ENCODE data around the gene ZNF621. TPM values are rescaled to one million over a fixed set of nuclear protein-coding genes. Genes with fewer than 3 reads are reported as not detected.

The ZNF621 gene
- total and polyA plus RNA-seq, 9 of the 15 experiments (the other 6 are each of a cell fraction or from before 2014, with no cell fraction given) = 4.7 to 28.9 (median 20.6) TPM

GRCh38 chr3:40476478-40477470 is 48.0 kb upstream of the ZNF621 start, which contains the start of gene ZNF619 (continued):
- TF ChIP-seq LARP7 (IDR thresholded peaks at IDR 0.05) = peak; percentile 47; the same call in 1 of the 2 replicates
- TF ChIP-seq PRMT5 (CRISPR knock-in tag; IDR thresholded peaks at IDR 0.05) = no peak
- no peak for TF ChIP-seq GTF2F1 (IDR thresholded peaks at IDR 0.05; ENCODE audit: low read depth, low read length)
- TF ChIP-seq U2AF2 (optimal IDR thresholded peaks at IDR 0.05; ENCODE audit: low read depth, low read length) = no peak
- peak; percentile 10 for TF ChIP-seq CTCFL (IDR thresholded peaks at IDR 0.05; ENCODE audit: borderline replicate concordance, insufficient read depth, low read depth, low read length, poor library complexity, severe bottlenecking)
- peak; percentile 73 for TF ChIP-seq ZBTB40 (IDR thresholded peaks at IDR 0.05)
- no peak for TF ChIP-seq ZBTB40 (CRISPR knock-in tag; IDR thresholded peaks at IDR 0.05)
- TF ChIP-seq NKRF (IDR thresholded peaks at IDR 0.05; ENCODE audit: borderline replicate concordance) = peak; percentile 54; the same call in 1 of the 2 replicates
- peak; percentile 56; the same call in 1 of the 2 replicates for TF ChIP-seq ZNF175 (CRISPR knock-in tag; IDR thresholded peaks at IDR 0.05; ENCODE audit: low read depth)
- peak; percentile 55; the same call in 1 of the 2 replicates for TF ChIP-seq CTBP1 (IDR thresholded peaks at IDR 0.05; ENCODE audit: borderline replicate concordance)
- no peak for TF ChIP-seq STAT5A (IDR thresholded peaks at IDR 0.05; ENCODE audit: borderline replicate concordance, low read length)
